Measurements from ENCODE around the gene THADA. TPM values are rescaled to one million over a fixed set of nuclear protein-coding genes. Genes with fewer than 3 reads are reported as not detected.

The THADA gene
- total RNA-seq, 2 experiments from 2014 or later = 31.2 to 32.3 TPM

- no peaks in the 10 kb centered on the region for H3K9me3 ChIP-seq (ENCODE audit: low read length)
- no peak overlapping the region for H3K4me3 ChIP-seq (ENCODE audit: low read depth, low read length, poor library complexity, severe bottlenecking)
- H3K4me2 ChIP-seq (ENCODE audit: low read length) = no peak overlapping the region
- intact Hi-C loops (cut with micrococcal nuclease; ENCODE audit: unreplicated experiment) = no loop called here
- no peak for DNase-seq (ENCODE audit: low spot score)
- H3K9me2 ChIP-seq (ENCODE audit: insufficient read depth, low read length) = no peaks in the 10 kb centered on the region
- H3K27ac ChIP-seq (ENCODE audit: low read depth, low read length, poor library complexity, severe bottlenecking) = no peak overlapping the region
- no peaks in the 10 kb centered on the region for H4K20me1 ChIP-seq (ENCODE audit: insufficient read depth, low read length)
- no peaks in the 10 kb centered on the region for H3K79me2 ChIP-seq (ENCODE audit: insufficient read depth, low read depth, low read length)
- H3K36me3 ChIP-seq (ENCODE audit: insufficient read depth, low read length) = no peaks in the 10 kb centered on the region
- TF ChIP-seq CTCF (conservative IDR thresholded peaks at IDR 0.05; ENCODE audit: low read length) = no peak
- TF ChIP-seq EZH2phosphoT487 (IDR thresholded peaks at IDR 0.05; ENCODE audit: borderline replicate concordance, low read depth, low read length) = no peak
- no peak overlapping the region for H2AFZ ChIP-seq (ENCODE audit: low read length)
- ChIA-PET CTCF (ENCODE audit: unreplicated experiment) (no interaction called here), POLR2A (interaction anchor here (0.6 kb wide), 1 partner anchor 26 kb away, joined by 3 read pairs; no protein-coding TSS in a partner anchor)
- BruUV-seq (replicated peaks) = no TSS peak
- H3K4me1 ChIP-seq (ENCODE audit: insufficient read depth, low read length, poor library complexity, severe bottlenecking) = no peaks in the 10 kb centered on the region
Observed at GRCh38 chr2:43358410-43359201, 237.2 kb downstream of the THADA start.

GRCh38 chr2:43356774-43357173 lies 239.1 kb downstream of the THADA start:
- Histone ChIP-seq H3K36me3 (ENCODE audit: insufficient read depth, low read length) (no peaks in the 10 kb centered on the region), H3K9me2 (ENCODE audit: insufficient read depth, low read length) (no peaks in the 10 kb centered on the region), H4K20me1 (ENCODE audit: insufficient read depth, low read length) (no peaks in the 10 kb centered on the region), H3K4me2 (ENCODE audit: low read length) (no peak overlapping the region), H3K79me2 (ENCODE audit: insufficient read depth, low read depth, low read length) (no peaks in the 10 kb centered on the region), H3K9me3 (ENCODE audit: low read length) (no peaks in the 10 kb centered on the region), H3K4me3 (ENCODE audit: low read depth, low read length, poor library complexity, severe bottlenecking) (no peak overlapping the region), H2AFZ (ENCODE audit: low read length) (no peak overlapping the region), H3K4me1 (ENCODE audit: insufficient read depth, low read length, poor library complexity, severe bottlenecking) (no peaks in the 10 kb centered on the region), H3K27ac (ENCODE audit: low read depth, low read length, poor library complexity, severe bottlenecking) (no peak overlapping the region)
- POLR2A ChIA-PET = no interaction called here
- CTCF ChIA-PET (ENCODE audit: unreplicated experiment) = no interaction called here
- no TSS peak for BruUV-seq (replicated peaks)
- intact Hi-C loops (cut with micrococcal nuclease; ENCODE audit: unreplicated experiment) = no loop called here
- TF ChIP-seq CTCF (conservative IDR thresholded peaks at IDR 0.05; ENCODE audit: low read length) (no peak), EZH2phosphoT487 (IDR thresholded peaks at IDR 0.05; ENCODE audit: borderline replicate concordance, low read depth, low read length) (no peak)
- DNase-seq (ENCODE audit: low spot score) = no peak

GRCh38 chr2:43355399-43355798 lies 240.4 kb downstream of the THADA start:
- DNase-seq (ENCODE audit: low spot score) = no peak
- intact Hi-C loops (cut with micrococcal nuclease; ENCODE audit: unreplicated experiment) = no loop called here
- no peaks in the 10 kb centered on the region for H3K4me1 ChIP-seq (ENCODE audit: insufficient read depth, low read length, poor library complexity, severe bottlenecking)
- CTCF ChIA-PET (ENCODE audit: unreplicated experiment) = no interaction called here
- no peaks in the 10 kb centered on the region for H4K20me1 ChIP-seq (ENCODE audit: insufficient read depth, low read length)
- H2AFZ ChIP-seq (ENCODE audit: low read length) = no peak overlapping the region
- no peak overlapping the region for H3K4me2 ChIP-seq (ENCODE audit: low read length)
- no peaks in the 10 kb centered on the region for H3K9me3 ChIP-seq (ENCODE audit: low read length)
- H3K4me3 ChIP-seq (ENCODE audit: low read depth, low read length, poor library complexity, severe bottlenecking) = no peak overlapping the region
- no peak for TF ChIP-seq CTCF (conservative IDR thresholded peaks at IDR 0.05; ENCODE audit: low read length)
- no peak for TF ChIP-seq EZH2phosphoT487 (IDR thresholded peaks at IDR 0.05; ENCODE audit: borderline replicate concordance, low read depth, low read length)
- POLR2A ChIA-PET = no interaction called here
- H3K9me2 ChIP-seq (ENCODE audit: insufficient read depth, low read length) = no peaks in the 10 kb centered on the region
- no peaks in the 10 kb centered on the region for H3K79me2 ChIP-seq (ENCODE audit: insufficient read depth, low read depth, low read length)
- no TSS peak for BruUV-seq (replicated peaks)
- H3K27ac ChIP-seq (ENCODE audit: low read depth, low read length, poor library complexity, severe bottlenecking) = no peak overlapping the region
- no peaks in the 10 kb centered on the region for H3K36me3 ChIP-seq (ENCODE audit: insufficient read depth, low read length)

Data from OCI-LY7 (cell line).